Measurements from ENCODE around the gene CCPG1.

- no peak for TF ChIP-seq CTCF (conservative IDR thresholded peaks at IDR 0.05 in 1 of 2, IDR thresholded peaks at IDR 0.05 in 1 of 2; ENCODE audit: low read depth in 1 of 2, low read length in 2 of 2)
- no peak for TF ChIP-seq EZH2 (IDR thresholded peaks at IDR 0.05; ENCODE audit: low read length, missing control alignments)
These were observed 85.7 kb downstream of the CCPG1 start for GRCh38 chr15:55322467-55322866.

Measured in fibroblast of lung (primary cell).